Lung (tissue), 12 donors: ENCODE results near the gene CHST11. TPM values are rescaled to one million over a fixed set of nuclear protein-coding genes. Genes with fewer than 3 reads are reported as not detected.

Source experiments
- ATAC-seq: fragments of 200-7000 bp; cut with Tn5 transposase; one replicate; pipeline ENCODE4 v1.9.1; 2020; ENCODE audit warnings: moderate number of reproducible peaks; ENCODE audit not compliant: insufficient read depth, low FRiP score
- DNase-seq, 3 donors: peaks; one replicate each; pipeline ENCODE4 v3.0.0-alpha.2; 2013 to 2017
- H3K27ac ChIP-seq, 2 donors: one replicate each; pipeline ENCODE4 v1.5.1; 2013; ENCODE audit warnings: mild to moderate bottlenecking in 2 of 2, moderate library complexity in 2 of 2, control low read depth in 1 of 2, inconsistent platforms in 1 of 2, low read depth in 1 of 2, low read length in 1 of 2
- H3K27me3 ChIP-seq, 3 donors: one replicate each; pipeline ENCODE4 v1.5.1; 2013; ENCODE audit warnings: low read length in 2 of 3; ENCODE audit not compliant: control insufficient read depth in 3 of 3, insufficient read depth in 3 of 3
- H3K36me3 ChIP-seq, 4 donors: one replicate each; pipeline ENCODE4 v1.5.1; 2013; ENCODE audit warnings: low read length in 4 of 4, mild to moderate bottlenecking in 1 of 4, moderate library complexity in 1 of 4; ENCODE audit not compliant: control insufficient read depth in 4 of 4, insufficient read depth in 4 of 4
- H3K4me1 ChIP-seq, 5 donors: one replicate each; pipeline ENCODE4 v1.5.1; 2013; ENCODE audit warnings: low read length in 5 of 5, mild to moderate bottlenecking in 2 of 5, moderate library complexity in 1 of 5; ENCODE audit not compliant: control insufficient read depth in 5 of 5, insufficient read depth in 5 of 5
- H3K4me3 ChIP-seq: one replicate; pipeline ENCODE4 v1.5.1; 2013; ENCODE audit warnings: mild to moderate bottlenecking, control low read depth, moderate library complexity
- H3K9ac ChIP-seq, 2 donors: one replicate each; pipeline ENCODE4 v1.5.1; 2013; ENCODE audit warnings: low read length in 2 of 2, control low read depth in 1 of 2; ENCODE audit not compliant: insufficient read depth in 1 of 2
- H3K9me3 ChIP-seq, 4 donors: one replicate each; pipeline ENCODE4 v1.5.1; 2013; ENCODE audit warnings: low read length in 3 of 4, mild to moderate bottlenecking in 1 of 4, moderate library complexity in 1 of 4; ENCODE audit not compliant: control insufficient read depth in 4 of 4, insufficient read depth in 3 of 4
- WGBS, 2 donors: extraction: QIAGEN DNeasy Blood & Tissue Kit; methylation state at CpG; one replicate each; pipeline ENCODE4 v1.1.7; 2013; 5-methylcytosine and 5-hydroxymethylcytosine counted together
- polyA plus RNA-seq, 2 donors: library from polyadenylated mRNA; stranded (reverse); fragments of 200-250 nt; gene quantifications; one replicate each; pipeline ENCODE4 v1.2.1, GENCODE V29; 2013
- total RNA-seq, 2 donors: library from RNA; depleted of rRNA in 1 of 2; stranded (reverse); fragments of >200 nt in 1 of 2; gene quantifications; one replicate each; pipeline ENCODE4 v1.2.1, GENCODE V29; 2014 to 2021
- TF ChIP-seq, protein P1 (sequence below): IDR thresholded peaks from 2 replicates; pipeline ENCODE4 v1.5.1; 2012; ENCODE audit warnings: mild to moderate bottlenecking; ENCODE audit errors: control extremely low read depth, extremely low read depth
- donor health status: control.
- donor health status: control.
- donor health status: Bipolar disorder and iron deficiency.
- donor health status: healthy.
- donor health status: DM: yes; HTN: yes; CAD: no.

The CHST11 gene
- total and polyA plus RNA-seq, 4 donors = 9.0 to 63.2 (median 27.7) TPM

DNA sequence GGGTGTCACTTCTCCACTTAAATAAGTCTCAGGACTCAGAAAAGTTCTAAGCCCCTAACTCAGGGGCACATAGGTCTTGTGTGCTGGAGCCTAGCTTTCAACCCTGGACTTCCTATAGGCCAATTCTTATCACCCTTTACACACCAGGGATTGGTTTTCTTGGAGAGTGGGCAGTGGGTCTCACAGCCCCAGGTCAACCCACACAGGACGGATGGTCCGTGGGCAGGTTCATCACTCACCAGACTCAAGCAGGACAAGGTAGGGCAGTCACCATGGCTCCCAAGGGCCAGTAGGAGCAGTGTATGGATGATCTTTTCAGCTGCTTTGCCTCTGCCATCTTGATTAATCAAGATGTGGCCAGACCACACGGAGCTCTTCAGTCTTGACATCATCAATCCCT lies 268.9 kb downstream of the CHST11 start:
- Histone ChIP-seq H3K4me3 (no peak overlapping the region), H3K36me3 (no peaks in the 10 kb centered on the region), H3K9me3 (no peaks in the 10 kb centered on the region), H3K9ac (no peak overlapping the region), H3K4me1 (peaks cover 0 to 6% (median 2%) of the 10 kb centered on the region in 5 donors), H3K27ac (no peak overlapping the region), H3K27me3 (no peaks in the 10 kb centered on the region)
- TF ChIP-seq, protein P1, sequence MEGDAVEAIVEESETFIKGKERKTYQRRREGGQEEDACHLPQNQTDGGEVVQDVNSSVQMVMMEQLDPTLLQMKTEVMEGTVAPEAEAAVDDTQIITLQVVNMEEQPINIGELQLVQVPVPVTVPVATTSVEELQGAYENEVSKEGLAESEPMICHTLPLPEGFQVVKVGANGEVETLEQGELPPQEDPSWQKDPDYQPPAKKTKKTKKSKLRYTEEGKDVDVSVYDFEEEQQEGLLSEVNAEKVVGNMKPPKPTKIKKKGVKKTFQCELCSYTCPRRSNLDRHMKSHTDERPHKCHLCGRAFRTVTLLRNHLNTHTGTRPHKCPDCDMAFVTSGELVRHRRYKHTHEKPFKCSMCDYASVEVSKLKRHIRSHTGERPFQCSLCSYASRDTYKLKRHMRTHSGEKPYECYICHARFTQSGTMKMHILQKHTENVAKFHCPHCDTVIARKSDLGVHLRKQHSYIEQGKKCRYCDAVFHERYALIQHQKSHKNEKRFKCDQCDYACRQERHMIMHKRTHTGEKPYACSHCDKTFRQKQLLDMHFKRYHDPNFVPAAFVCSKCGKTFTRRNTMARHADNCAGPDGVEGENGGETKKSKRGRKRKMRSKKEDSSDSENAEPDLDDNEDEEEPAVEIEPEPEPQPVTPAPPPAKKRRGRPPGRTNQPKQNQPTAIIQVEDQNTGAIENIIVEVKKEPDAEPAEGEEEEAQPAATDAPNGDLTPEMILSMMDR = no peak
- ATAC-seq = no peak
- WGBS, 2 donors = 91 to 95% methylated on average over 3 of the region's 3 CpGs
- DNase-seq = no peak

GRCh38 chr12:104727726-104728465 lies 271.1 kb downstream of the CHST11 start:
- no peak for ATAC-seq
- Histone ChIP-seq H3K4me1 (peaks cover 0 to 2% (median 0%) of the 10 kb centered on the region in 5 donors), H3K36me3 (no peaks in the 10 kb centered on the region), H3K27ac (no peak overlapping the region), H3K27me3 (no peaks in the 10 kb centered on the region), H3K9ac (no peak overlapping the region), H3K4me3 (no peak overlapping the region), H3K9me3 (no peaks in the 10 kb centered on the region)
- DNase-seq = no peak
- 54 to 74% methylated on average over 10 of the region's 10 CpGs for WGBS, 2 donors
- TF ChIP-seq, protein P1 = no peak

- no peaks in the 10 kb centered on the region for H3K36me3 ChIP-seq
- TF ChIP-seq, protein P1 = no peak
- H3K4me1 ChIP-seq = peaks cover 0 to 6% (median 0%) of the 10 kb centered on the region in 5 donors
- H3K27me3 ChIP-seq = no peaks in the 10 kb centered on the region
- no peak for DNase-seq
- H3K9me3 ChIP-seq = no peaks in the 10 kb centered on the region
- WGBS, 2 donors = 18 to 27% methylated on average over 1 of the region's 1 CpG
- no peak for ATAC-seq
- H3K27ac ChIP-seq = no peak overlapping the region
- H3K9ac ChIP-seq = no peak overlapping the region
- no peak overlapping the region for H3K4me3 ChIP-seq
Measured at GRCh38 chr12:104729091-104729490, 272.3 kb downstream of the CHST11 start.
